ENCODE measurements around the gene PTH1R. TPM values are rescaled to one million over a fixed set of nuclear protein-coding genes. Genes with fewer than 3 reads are reported as not detected.

The PTH1R gene
- total and polyA plus RNA-seq, 10 of the 15 experiments (the other 5 are each of a cell fraction or from before 2014, with no cell fraction given) = not detected

DNA sequence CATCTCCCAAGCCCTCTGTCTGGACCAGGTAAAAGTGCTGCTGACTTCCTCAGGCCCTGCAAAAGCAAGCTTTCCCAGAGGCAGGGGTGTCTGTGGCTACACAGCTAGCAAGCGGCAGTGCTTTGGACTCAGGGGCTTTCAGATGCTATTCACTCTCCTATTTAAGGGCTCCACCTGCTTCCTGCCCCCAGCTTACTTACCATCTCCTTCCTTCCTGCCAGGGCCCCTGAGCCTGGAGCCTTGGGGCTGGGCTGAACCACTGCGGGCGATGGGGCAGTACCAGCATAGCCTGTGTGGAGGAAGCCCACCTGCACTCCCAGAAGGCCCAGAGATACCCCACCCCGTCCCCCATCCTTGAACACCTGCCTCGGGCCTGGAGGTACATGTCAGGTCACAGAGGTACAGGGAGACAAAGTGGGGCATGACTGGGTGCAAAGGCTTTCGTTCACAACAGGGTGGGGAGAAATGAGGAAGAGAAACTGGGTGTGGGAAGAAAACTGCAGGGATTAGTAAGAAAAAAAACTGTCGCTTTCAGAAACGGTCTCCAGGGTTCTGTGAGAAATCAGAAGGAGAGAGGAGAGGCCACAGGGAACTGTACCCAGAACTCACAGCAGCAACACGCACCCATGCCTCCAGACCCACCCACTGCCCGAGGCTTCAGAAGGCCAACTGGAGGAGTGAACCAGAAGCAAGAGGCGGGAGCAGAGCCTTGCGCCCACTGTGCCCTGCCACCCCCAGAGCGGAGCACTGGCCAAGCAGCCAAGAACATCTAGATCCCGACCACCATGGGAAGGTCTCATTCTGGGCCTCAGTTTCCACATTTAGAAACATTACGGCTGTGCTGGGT, 49.6 kb downstream of the PTH1R start (continued):
- TF ChIP-seq, protein P1, sequence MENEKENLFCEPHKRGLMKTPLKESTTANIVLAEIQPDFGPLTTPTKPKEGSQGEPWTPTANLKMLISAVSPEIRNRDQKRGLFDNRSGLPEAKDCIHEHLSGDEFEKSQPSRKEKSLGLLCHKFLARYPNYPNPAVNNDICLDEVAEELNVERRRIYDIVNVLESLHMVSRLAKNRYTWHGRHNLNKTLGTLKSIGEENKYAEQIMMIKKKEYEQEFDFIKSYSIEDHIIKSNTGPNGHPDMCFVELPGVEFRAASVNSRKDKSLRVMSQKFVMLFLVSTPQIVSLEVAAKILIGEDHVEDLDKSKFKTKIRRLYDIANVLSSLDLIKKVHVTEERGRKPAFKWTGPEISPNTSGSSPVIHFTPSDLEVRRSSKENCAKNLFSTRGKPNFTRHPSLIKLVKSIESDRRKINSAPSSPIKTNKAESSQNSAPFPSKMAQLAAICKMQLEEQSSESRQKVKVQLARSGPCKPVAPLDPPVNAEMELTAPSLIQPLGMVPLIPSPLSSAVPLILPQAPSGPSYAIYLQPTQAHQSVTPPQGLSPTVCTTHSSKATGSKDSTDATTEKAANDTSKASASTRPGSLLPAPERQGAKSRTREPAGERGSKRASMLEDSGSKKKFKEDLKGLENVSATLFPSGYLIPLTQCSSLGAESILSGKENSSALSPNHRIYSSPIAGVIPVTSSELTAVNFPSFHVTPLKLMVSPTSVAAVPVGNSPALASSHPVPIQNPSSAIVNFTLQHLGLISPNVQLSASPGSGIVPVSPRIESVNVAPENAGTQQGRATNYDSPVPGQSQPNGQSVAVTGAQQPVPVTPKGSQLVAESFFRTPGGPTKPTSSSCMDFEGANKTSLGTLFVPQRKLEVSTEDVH (IDR thresholded peaks at IDR 0.05; ENCODE audit: low read depth, partially characterized antibody) = peak; percentile 30
- TF ChIP-seq POU2F2 (IDR thresholded peaks at IDR 0.05; ENCODE audit: borderline replicate concordance, low read depth, low read length) = no peak; the same call in 2 of the 3 replicates
- TF ChIP-seq NR2C1 (IDR thresholded peaks at IDR 0.05) = no peak
- peak; percentile 87 for TF ChIP-seq RUNX3 (IDR thresholded peaks at IDR 0.05; ENCODE audit: low read length)
- TF ChIP-seq YY1 (IDR thresholded peaks at IDR 0.05; ENCODE audit: low read depth, low read length) = 0 out of 2 replicates have a peak, but pooled peaks have one; percentile 36
- peak; percentile 84 for TF ChIP-seq TBL1XR1 (IDR thresholded peaks at IDR 0.05; ENCODE audit: low read depth, low read length)
- peak; percentile 53; the same call in 1 of the 2 replicates for TF ChIP-seq ZNF207 (IDR thresholded peaks at IDR 0.05; ENCODE audit: borderline replicate concordance)
- TF ChIP-seq, protein P2, sequence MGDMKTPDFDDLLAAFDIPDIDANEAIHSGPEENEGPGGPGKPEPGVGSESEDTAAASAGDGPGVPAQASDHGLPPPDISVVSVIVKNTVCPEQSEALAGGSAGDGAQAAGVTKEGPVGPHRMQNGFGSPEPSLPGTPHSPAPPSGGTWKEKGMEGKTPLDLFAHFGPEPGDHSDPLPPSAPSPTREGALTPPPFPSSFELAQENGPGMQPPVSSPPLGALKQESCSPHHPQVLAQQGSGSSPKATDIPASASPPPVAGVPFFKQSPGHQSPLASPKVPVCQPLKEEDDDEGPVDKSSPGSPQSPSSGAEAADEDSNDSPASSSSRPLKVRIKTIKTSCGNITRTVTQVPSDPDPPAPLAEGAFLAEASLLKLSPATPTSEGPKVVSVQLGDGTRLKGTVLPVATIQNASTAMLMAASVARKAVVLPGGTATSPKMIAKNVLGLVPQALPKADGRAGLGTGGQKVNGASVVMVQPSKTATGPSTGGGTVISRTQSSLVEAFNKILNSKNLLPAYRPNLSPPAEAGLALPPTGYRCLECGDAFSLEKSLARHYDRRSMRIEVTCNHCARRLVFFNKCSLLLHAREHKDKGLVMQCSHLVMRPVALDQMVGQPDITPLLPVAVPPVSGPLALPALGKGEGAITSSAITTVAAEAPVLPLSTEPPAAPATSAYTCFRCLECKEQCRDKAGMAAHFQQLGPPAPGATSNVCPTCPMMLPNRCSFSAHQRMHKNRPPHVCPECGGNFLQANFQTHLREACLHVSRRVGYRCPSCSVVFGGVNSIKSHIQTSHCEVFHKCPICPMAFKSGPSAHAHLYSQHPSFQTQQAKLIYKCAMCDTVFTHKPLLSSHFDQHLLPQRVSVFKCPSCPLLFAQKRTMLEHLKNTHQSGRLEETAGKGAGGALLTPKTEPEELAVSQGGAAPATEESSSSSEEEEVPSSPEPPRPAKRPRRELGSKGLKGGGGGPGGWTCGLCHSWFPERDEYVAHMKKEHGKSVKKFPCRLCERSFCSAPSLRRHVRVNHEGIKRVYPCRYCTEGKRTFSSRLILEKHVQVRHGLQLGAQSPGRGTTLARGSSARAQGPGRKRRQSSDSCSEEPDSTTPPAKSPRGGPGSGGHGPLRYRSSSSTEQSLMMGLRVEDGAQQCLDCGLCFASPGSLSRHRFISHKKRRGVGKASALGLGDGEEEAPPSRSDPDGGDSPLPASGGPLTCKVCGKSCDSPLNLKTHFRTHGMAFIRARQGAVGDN (IDR thresholded peaks at IDR 0.05) = peak; percentile 75
- no peak; the same call in 1 of the 2 replicates for TF ChIP-seq FOXK2 (IDR thresholded peaks at IDR 0.05)
- TF ChIP-seq, protein P3, sequence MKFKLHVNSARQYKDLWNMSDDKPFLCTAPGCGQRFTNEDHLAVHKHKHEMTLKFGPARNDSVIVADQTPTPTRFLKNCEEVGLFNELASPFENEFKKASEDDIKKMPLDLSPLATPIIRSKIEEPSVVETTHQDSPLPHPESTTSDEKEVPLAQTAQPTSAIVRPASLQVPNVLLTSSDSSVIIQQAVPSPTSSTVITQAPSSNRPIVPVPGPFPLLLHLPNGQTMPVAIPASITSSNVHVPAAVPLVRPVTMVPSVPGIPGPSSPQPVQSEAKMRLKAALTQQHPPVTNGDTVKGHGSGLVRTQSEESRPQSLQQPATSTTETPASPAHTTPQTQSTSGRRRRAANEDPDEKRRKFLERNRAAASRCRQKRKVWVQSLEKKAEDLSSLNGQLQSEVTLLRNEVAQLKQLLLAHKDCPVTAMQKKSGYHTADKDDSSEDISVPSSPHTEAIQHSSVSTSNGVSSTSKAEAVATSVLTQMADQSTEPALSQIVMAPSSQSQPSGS (IDR thresholded peaks at IDR 0.05; ENCODE audit: low read length) = peak; percentile 84; the same call in 1 of the 2 replicates
- TF ChIP-seq EED (IDR thresholded peaks at IDR 0.05; ENCODE audit: low read depth) = peak; percentile 98
- TF ChIP-seq, protein P4, sequence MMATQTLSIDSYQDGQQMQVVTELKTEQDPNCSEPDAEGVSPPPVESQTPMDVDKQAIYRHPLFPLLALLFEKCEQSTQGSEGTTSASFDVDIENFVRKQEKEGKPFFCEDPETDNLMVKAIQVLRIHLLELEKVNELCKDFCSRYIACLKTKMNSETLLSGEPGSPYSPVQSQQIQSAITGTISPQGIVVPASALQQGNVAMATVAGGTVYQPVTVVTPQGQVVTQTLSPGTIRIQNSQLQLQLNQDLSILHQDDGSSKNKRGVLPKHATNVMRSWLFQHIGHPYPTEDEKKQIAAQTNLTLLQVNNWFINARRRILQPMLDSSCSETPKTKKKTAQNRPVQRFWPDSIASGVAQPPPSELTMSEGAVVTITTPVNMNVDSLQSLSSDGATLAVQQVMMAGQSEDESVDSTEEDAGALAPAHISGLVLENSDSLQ (IDR thresholded peaks at IDR 0.05) = peak; percentile 58
- peak; percentile 21 for TF ChIP-seq ZNF217 (IDR thresholded peaks at IDR 0.05)
- TF ChIP-seq GATAD2B (conservative IDR thresholded peaks at IDR 0.05; ENCODE audit: low read depth) = peak; percentile 96
- TF ChIP-seq MTA3 (IDR thresholded peaks at IDR 0.05; ENCODE audit: borderline replicate concordance, low read length) = peak; percentile 60; the same call in 1 of the 2 replicates
- TF ChIP-seq, protein P5, sequence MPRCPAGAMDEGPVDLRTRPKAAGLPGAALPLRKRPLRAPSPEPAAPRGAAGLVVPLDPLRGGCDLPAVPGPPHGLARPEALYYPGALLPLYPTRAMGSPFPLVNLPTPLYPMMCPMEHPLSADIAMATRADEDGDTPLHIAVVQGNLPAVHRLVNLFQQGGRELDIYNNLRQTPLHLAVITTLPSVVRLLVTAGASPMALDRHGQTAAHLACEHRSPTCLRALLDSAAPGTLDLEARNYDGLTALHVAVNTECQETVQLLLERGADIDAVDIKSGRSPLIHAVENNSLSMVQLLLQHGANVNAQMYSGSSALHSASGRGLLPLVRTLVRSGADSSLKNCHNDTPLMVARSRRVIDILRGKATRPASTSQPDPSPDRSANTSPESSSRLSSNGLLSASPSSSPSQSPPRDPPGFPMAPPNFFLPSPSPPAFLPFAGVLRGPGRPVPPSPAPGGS (IDR thresholded peaks at IDR 0.05; ENCODE audit: borderline replicate concordance, insufficient read depth, low read depth, low read length, poor library complexity, severe bottlenecking) = peak; percentile 66
- TF ChIP-seq TARDBP (IDR thresholded peaks at IDR 0.05; ENCODE audit: borderline replicate concordance) = no peak; the same call in 1 of the 2 replicates
- no peak for TF ChIP-seq ZSCAN29 (IDR thresholded peaks at IDR 0.05)
- no peak for TF ChIP-seq NFYB (IDR thresholded peaks at IDR 0.05; ENCODE audit: insufficient read depth, low read depth, low read length)

Data from GM12878 (cell line).